Activated CD4-positive, alpha-beta T cell treated with anti-CD3 and anti-CD28 coated beads, Interleukin-2, Interleukin-4, amounts not matched to agents 100 ng/mL and 50 ng/mL, durations not matched to agents 16 hours and 8 hours (primary cell): ENCODE data around the gene PSMC3.

Experiments used
- DNase-seq: peaks from one replicate; pipeline ENCODE4 v3.0.0-alpha.2; 2020; ENCODE audit warnings: low spot score

The PSMC3 gene

DNA sequence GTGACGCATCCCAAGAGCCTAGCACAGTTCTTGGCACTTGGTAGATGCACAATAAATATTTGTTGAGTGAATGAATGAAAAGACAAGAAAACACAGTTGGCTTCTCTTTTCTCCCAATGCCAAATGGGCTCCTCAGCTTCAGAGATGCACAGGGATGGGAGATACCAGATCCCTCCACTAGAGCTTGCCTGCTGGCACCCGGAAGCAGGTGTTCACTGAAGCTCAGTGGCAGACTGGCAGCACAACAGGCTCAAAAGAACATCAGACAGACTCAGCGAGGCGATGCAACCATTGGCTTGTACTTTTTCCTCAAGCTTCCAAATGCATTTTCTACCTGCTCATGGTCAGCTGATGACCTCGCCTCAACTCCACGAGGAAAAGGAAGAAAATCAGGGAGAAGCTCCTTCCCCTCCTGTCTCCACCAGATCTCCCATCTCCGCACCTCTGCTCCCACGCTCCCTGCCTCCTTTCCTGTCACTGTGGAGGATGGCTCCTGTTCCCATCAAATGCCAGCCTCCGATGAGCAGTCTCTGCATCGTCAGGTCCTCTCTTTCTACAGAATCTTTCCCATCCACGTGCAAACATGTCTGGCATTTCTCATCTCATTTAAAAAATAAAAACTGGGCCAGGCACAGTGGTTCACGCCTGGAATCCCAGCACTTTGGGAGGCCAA is 16.9 kb upstream of the PSMC3 start:
- DNase-seq, result no peak

DNA sequence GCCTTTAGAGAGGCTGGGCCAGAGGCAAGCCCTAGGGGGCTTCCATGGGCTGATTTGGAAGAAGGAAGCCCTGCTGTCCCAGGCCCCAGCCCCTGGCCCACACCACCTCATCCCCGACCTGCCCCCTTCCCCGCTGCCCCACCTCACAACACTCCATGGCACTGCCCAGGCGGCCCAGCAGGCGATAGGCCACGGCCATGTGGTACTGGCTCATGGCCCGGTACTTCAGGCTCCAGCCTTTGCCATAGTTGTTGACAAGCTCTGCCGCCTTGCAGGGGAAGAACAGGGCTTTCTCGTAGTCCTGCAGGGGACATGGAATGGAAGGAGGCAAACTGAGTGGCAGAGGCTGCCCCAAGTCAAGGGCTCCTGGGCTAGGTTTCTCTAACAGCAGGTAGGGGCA is 16.3 kb upstream of the PSMC3 start:
- no peak for DNase-seq

DNA sequence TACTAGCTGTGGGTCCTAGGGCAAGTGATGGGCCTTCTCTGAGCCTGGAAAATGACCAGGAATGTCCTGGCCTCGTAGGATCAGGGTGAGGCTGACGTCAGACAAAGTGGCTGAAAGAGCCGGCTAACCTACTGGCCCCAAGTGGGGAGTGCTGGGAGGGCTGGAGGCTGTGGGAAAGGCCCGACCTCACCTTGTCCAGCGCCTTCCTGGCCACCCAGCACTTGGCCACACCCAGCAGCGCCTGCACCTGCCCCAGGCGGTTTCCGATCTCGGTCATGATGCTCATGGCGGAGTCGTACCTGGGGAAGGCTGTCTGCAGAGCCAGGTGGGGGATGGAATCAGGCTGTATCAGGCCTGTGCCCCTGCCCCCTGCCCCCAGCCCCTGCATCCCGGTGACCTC is 15.2 kb upstream of the PSMC3 start:
- no peak for DNase-seq

DNA sequence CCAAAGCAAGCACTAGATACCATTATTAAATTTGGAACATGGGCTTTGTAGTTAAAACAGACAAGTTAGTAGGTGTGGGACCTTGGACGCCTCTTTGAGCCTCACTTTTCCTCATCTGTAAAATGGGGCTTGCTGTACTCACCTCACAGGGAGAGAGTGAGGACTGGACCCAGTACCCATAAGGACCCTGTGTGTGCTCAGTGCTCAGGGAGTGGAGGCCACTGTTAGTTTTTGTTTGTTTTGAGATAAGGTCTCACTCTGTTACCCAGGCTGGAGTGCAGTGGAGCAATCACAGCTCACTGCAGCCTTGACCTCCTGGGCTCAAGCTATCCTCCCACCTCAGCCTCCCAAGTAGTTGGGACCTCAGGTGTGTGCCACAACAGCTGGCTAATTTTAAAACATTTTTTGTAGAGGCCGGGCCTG is 13.8 kb upstream of the PSMC3 start:
- DNase-seq, result no peak

DNA sequence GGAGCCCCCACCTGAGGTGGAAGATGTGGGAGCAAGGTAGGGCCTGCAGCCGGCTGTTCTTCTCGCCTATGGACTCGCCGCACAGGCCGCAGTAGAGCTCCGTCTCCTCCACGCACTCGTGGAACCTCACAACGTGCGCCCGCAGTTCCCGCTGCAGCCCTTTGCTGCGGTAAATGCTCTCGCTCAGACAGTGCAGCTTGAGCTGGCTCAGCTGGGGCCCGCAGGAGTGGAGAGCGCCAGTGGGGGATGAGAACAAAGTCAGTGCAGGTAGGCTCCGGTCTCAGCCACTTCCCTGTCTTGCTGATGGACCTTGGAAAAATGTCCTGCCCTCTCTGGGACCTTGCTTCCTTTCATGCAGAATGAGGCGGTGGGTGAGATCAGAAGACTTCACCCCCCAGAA is 12.5 kb upstream of the PSMC3 start:
- no peak for DNase-seq

DNA sequence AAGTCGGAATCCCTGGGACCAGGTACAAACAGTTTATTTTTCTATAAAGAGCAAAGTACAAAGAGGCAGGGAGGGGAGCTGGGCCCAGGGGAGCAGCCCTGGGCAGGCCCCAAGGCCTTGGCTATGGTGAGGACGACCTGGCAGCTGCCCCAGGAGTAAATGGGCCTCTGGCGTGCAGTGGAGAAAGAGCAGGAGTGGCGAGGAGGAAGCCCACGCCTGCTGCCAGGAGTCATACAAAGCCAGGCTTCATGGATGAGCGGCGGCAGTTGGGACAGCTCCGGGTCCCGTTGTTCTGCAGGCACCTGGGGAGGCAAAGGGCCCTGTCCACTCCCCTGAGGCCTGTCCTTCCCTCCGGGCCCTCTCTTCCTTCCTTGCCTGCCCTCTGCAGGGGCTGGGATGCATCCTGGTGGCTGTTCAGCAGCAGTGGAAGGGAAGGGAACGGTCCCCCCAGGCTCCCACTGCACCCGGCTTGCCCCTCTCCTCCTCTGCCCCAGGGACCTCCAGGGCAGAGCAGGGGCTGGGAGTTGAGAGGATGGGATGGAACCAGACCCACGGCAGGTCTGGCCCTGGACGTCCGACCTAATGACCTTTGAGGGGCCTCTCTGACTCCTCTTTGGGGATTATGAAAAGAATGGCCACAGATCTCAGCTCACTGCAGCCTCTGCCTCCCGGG is 11.6 kb upstream of the PSMC3 start:
- no peak for DNase-seq

DNA sequence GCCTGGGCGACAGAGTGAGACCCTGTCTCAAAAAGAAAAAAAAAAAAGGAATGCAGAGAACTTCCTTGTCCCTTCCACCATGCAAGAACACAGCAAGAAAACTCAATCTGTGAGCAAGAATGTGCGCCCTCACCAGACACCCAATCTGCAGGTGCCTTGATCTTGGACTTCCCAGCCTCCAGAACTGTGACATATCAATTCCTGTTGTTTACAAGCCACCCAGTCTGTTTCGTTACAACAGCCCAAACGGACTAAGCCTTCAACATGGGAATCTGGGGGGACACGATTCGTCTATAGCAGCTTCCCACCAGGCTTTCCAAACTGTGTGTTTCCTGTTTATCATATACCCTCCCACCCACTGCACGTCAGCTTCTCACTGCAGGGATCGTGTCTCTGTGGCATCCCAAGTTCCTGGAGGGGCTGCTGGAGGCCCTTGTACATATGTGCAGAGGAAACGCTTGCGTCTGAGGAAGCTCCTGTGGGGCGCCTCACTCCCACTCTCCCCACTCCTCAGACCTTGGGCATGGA is 11.0 kb upstream of the PSMC3 start:
- DNase-seq, result no peak

DNA sequence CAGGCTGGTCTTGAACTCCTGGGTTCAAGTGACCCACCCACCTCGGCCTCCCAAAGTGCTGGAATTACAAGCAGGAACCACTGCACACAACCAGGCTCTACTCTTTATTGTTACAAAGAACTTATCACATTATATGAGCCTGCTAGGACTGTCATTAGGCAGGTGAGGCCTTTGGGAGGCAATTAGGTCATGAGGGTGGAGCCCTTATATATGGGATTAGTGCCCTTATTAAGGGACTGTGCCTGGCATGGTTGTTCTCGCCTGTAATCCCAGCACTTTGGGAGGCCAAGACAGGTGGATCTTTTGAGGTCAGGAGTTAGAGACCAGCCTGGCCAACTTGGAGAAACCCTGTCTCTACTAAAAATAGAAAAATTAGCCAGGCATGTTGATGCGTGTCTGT is 10.5 kb upstream of the PSMC3 start:
- no peak for DNase-seq

DNA sequence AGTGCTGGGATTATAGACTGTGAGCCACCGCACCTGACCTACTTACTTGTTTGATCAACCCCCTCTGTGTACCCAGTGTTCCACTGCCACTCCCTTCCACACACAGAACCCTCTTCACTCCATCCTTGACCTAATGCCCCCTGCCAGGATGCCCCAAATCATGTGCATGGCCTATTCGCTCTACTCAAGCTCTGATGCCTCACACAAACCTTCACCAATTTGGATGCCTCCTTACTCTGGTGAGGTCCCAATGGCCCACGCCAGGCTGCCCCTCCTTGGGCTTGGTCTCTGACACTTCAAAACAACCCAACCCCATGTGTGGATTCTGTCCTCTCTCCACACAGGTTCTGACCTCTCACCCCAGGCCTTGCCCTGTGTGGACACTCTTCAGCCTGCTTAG is 9.4 kb upstream of the PSMC3 start:
- DNase-seq, result no peak

DNA sequence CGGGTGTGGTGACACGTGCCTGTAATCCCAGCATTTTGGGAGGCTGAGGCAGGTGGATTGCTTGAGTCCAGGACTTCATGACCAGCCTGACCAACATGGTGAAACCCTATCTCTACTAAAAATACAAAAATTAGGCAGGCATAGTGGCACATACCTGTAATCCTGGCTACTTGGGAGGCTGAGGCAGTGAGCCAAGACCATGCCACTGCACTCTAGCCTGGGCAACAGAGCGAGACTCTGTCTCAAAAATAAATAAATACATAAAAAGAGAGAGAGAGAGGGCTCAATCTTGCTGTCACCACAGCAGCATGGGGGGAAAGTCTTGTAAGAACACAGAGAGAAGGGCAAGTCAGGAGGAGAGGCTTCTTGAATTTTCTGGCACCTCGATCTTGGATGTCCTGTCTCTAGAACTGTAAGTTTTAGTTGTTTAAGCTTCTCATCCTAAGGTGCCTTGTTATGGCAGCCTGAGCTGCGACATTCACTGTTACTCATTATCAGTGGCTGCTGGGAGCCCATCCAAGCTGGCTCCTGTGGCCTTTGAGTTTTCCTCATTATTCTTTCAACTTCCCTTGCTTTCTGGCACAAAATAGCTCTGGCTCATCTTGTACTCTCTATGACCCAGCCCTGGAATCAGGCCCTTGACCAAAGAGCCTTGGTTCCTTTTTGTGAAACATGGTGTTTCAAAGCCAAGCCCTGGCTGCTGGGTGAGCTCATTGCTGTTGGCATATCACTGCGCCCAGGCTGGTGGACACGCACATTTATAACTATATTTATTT is 8.0 kb upstream of the PSMC3 start:
- no peak for DNase-seq

DNA sequence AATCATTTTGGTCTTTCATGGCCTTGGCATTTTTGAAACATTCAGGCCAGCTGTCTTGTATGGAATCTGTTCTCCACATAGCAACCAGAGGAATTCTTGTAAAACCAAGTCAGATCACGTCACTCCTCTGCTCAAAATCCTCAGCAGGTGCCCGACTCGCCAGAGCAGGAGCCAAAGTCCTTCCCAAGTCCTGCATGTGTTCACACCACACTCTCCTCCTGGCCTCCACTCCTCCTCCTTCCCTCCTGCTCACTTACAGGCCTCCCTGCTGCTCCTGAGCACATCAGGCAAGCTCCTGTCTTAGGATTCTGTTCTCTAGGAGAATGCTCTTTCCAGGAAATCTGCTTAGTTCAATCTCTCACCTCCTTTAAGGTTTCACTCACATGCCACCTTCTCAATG is 6.9 kb upstream of the PSMC3 start:
- DNase-seq, result no peak

DNA sequence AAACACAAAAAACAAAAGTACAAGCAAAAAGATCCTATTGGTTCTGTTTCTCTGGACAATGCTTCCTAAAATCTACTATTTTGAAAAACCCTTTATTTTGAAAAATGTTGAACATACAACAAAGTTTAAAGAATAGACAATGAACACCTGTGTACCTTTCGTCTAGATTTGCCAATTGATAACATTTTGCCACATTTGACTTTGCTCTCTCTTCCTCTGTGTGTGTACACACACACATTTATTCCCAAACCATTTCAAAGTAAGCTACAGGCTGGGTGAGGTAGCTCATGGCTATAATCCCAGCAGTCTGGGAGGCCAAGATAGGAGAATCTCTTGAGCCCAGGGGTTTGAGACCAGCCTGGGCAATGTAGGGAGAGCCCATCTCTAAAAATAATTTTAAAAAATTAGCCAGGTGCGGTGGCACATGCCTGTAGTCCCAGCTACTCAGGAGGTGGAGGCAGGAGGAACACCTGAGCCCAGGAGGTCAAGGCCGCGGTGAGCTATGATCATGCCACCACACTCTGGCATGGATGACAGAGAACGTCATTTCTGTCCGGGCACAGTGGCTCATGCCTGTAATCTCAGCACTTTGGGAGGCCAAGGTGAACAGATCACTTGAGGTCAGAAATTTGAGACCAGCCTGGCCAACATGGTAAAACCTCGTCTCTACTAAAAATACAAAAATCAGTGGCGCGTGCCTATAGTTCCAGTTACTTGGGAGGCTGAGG is 5.3 kb upstream of the PSMC3 start:
- DNase-seq, result no peak

DNA sequence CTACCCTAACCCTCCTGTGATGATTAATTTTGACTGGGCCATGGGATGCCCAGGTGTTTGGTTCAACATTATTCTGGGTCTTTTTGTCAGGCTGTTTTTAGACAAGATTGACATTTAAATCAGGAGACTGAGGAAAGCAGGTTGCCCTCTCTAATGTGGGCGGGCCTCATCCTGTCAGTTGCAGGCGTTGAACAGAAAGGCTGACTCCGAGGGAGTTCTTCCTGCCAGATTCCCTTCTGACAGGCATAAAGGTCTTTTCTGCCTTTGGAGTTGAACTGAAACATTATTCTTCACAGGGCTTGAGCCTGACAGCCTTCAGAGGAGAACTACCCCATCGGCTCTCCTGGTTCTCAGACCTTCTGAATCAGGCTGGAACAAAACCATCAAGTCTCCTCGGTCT is 4.3 kb upstream of the PSMC3 start:
- DNase-seq, result no peak

DNA sequence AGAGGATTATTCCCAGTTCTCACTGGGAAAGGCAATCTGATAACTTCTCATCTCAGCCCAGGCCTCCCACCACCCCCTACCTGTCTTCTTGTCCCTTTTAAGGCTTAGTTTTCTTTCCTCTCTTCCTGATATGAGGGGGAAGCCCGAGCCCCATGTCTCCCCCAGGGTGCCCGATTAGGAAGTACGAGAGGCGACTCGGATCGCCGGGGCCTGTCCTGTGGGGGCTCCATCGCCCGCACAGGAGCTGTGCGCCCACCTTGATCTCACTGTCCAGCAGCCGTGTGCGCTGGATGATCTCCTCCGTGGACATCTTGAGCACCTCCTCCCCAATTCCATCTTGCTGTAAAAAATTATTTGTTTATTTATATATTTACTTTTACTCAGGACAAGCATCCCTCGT is 628 bp downstream of the PSMC3 start:
- no peak for DNase-seq

DNA sequence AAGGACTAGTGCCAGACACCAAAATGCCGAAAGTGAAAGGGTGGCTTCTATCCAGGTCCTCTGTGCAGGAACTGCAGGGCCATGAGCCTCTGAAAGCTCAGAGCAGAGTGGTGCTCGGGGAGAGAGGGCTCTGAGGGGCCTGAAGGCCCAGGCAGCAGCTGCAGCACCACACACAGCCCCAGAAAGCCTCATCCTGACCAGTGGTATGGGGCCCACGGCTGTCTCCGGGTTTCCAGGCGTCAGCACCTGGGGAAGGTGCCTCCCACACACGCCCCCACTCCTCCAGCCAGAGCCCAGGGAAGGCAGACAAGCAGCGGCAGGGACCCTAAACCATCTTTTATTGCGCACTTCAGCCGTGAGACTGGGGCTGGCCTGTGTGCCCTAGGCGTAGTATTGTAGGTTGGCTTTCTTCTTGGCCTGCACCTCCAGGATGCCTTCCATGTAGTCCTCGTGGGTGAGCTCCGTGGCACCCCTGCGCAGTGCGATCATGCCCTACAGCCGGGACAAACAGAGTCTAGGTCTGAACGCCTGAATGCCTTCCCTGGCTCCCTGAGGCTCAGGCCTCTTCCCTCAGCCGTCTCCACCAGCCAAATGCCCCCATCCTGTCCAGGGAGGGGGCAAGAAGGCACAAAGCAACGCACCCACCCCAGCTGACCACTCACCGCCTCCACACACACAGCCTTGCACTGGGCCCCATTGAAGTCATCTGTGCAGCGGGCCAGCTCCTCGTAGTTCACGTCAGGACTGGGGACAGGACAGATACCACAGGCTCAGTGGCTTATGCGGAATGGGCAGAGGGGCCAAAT is 7.6 kb downstream of the PSMC3 start:
- DNase-seq, result no peak

DNA sequence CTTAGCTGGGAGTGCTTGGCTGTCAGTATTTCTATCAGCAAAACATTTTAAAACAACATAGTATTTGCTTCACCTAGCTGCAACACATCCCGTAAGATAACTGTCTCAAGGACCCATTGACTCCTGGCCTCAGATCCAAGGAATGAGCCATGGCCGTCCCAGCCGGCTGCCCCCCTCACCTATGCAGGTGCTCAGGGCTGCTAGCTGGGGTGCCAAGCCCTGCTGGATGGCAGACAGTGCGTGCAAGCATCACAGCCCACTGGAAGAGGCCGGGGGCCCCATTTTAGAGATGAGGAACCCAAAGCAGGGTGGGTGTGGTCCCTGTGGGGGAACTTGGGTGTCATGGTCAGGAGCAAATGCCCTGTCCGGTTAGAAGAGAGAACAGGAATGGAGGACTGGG is 8.5 kb downstream of the PSMC3 start:
- no peak for DNase-seq

DNA sequence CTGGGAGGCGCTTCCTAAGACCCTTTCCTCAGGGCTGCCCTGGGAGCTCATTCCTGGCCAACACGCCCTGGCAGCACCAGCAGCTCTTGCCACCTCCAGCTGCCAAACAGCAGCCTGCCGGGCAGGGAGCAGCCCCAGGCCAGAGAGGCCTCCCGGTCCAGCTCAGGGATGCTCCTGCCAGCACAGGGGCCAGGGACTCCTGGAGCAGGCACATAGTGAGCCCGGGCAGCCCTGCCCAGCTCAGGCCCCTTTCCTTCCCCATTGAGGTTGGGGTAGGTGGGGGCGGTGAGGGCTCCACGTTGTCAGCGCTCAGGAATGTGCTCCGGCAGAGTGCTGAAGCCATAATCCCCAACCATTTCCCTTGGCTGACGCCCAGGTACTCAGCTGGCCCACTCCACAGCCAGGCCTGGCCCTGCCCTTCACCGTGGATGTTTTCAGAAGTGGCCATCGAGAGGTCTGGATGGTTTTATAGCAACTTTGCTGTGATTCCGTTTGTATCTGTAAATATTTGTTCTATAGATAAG is 10.2 kb downstream of the PSMC3 start:
- DNase-seq, result no peak

DNA sequence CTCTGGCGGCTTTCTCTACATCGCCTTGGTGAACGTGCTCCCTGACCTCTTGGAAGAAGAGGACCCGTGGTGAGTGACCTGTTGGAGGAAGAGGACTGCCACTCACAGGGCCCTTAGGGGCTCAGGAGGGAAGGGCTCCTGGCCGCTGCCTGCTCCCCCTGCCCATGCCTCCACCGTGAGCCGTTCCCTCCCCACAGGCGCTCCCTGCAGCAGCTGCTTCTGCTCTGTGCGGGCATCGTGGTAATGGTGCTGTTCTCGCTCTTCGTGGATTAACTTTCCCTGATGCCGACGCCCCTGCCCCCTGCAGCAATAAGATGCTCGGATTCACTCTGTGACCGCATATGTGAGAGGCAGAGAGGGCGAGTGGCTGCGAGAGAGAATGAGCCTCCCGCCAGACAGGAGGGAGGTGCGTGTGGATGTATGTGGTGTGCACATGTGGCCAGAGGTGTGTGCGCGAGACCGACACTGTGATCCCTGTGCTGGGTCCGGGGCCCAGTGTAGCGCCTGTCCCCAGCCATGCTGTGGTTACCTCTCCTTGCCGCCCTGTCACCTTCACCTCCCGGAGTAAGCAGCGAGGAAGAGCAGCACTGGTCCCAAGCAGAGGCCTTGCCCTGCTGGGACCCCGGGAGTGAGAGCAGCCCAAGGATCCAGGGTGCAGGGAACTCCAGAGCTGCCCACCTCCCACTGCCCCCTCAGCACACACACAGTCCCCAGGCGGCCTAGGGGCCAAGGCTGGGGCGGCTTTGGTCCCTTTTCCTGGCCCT is 11.0 kb downstream of the PSMC3 start:
- DNase-seq, result no peak

DNA sequence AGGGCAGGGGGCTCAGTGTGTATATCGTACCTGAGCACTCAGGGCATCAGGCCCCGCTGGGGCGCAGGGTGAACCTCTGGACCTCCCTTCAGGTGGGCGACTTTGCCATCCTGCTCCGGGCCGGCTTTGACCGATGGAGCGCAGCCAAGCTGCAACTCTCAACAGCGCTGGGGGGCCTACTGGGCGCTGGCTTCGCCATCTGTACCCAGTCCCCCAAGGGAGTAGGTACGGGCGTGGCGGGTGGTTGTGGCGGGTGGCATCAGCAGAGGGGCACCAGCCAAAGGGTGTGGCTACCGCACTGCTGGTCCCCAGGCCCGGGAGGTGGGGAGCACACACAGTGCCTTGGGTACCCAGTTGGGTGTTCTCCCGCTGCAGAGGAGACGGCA is 11.6 kb downstream of the PSMC3 start:
- no peak for DNase-seq

DNA sequence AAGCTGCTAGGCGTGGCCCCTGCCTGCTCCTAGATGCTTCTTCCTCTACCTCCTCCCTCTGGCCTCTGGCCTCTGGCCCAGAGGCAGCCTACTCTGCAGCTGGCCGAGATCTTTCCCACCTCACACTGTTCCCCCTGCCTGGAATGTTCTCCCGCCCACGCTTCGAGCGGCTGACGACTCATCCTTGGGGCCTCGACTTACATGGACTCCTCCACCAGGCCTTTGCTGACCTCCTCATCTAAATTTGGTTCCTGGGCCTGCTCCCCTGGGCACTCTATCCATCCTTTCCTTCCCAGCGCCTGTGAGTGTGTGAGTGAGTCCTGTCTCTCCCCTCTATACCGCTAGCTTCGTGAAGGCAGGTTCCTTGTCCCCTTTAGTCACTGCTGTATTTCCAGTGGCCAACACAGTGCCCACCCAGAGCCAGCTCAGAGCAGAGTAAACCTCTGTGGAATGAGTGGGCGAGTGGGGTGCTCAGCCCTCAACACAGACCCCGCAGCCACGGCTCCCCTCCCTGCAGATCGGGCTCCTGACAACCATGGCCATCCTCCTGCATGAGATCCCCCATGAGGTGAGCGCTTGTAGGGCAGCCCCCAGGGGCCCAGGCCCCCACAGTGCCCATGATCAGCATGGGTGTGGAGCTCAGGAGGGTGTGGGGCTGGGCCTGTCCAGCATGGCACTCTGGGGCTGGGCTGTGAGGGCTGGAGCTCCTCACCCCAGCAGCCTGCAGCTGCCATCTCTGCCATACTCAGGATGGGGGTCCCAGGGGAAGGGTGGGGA is 12.1 kb downstream of the PSMC3 start:
- DNase-seq, result no peak
